ENCODE measurements around the gene MTCL1. TPM values are rescaled to one million over a fixed set of nuclear protein-coding genes. Genes with fewer than 3 reads are reported as not detected.

The MTCL1 gene
- polyA plus RNA-seq, 3 donors = not detected

- Histone ChIP-seq H3K9ac (ENCODE audit: insufficient read depth, low read length, poor library complexity, severe bottlenecking) (no peak overlapping the region), H4K20me1 (ENCODE audit: insufficient read depth, low read length) (no peaks in the 10 kb centered on the region), H3K36me3 (replicated peaks in 1 of 2; ENCODE audit: control insufficient read depth in 1 of 2, insufficient read depth in 2 of 2, low read length in 2 of 2) (no peaks in the 10 kb centered on the region), H3K79me2 (ENCODE audit: insufficient read depth, low read length) (no peaks in the 10 kb centered on the region), H2AFZ (ENCODE audit: insufficient read depth, low read depth, low read length, poor library complexity, severe bottlenecking) (no peak overlapping the region), H3K4me2 (replicated peaks; ENCODE audit: extremely low read depth, low read length, poor library complexity, severe bottlenecking) (no peak overlapping the region), H3K27me3 (ENCODE audit: control insufficient read depth in 2 of 2, insufficient read depth in 2 of 2, low read length in 2 of 2) (peaks cover 0 to 4% of the 10 kb centered on the region in 2 donors), H3K9me3 (replicated peaks in 1 of 2; ENCODE audit: control insufficient read depth in 1 of 2, insufficient read depth in 1 of 2, low read length in 2 of 2) (no peaks in the 10 kb centered on the region), H3K27ac (ENCODE audit: low read depth in 1 of 2, low read length in 2 of 2) (no peak overlapping the region), H3K4me3 (replicated peaks in 1 of 3; ENCODE audit: low read depth in 2 of 3, low read length in 3 of 3) (no peak overlapping the region), H3K4me1 (ENCODE audit: control insufficient read depth in 1 of 2, insufficient read depth in 2 of 2, low read length in 2 of 2) (peaks cover 0 to 3% of the 10 kb centered on the region in 2 donors)
- Mint-ChIP-seq H3K36me3 (no peaks in the 10 kb centered on the region), H3K9me3 (peaks cover 0 to 2% (median 0%) of the 10 kb centered on the region in 7 donors), H3K4me1 (peaks cover 8% of the 10 kb centered on the region), H3K27ac (no peak overlapping the region), H3K4me3 (no peak overlapping the region), H3K27me3 (ENCODE audit: low read depth in 3 of 3) (peaks cover 8 to 14% (median 12%) of the 10 kb centered on the region in 3 donors)
- DNase-seq = no peak
- TF ChIP-seq CTCF (IDR thresholded peaks at IDR 0.05) = no peak
- WGBS (ENCODE audit: insufficient coverage) = 87% methylated on average over 10 of the region's 20 CpGs
- intact Hi-C loops (cut with micrococcal nuclease) = no loop called here
These were observed 42.6 kb upstream of the MTCL1 start for GRCh38 chr18:8662560-8663255.

- Histone ChIP-seq H3K27ac (ENCODE audit: low read depth in 1 of 2, low read length in 2 of 2) (no peak overlapping the region), H3K4me1 (ENCODE audit: control insufficient read depth in 1 of 2, insufficient read depth in 2 of 2, low read length in 2 of 2) (no peaks in the 10 kb centered on the region), H3K4me2 (replicated peaks; ENCODE audit: extremely low read depth, low read length, poor library complexity, severe bottlenecking) (no peak overlapping the region), H3K79me2 (ENCODE audit: insufficient read depth, low read length) (no peaks in the 10 kb centered on the region), H3K9ac (ENCODE audit: insufficient read depth, low read length, poor library complexity, severe bottlenecking) (no peak overlapping the region), H4K20me1 (ENCODE audit: insufficient read depth, low read length) (no peaks in the 10 kb centered on the region), H3K4me3 (replicated peaks in 1 of 3; ENCODE audit: low read depth in 2 of 3, low read length in 3 of 3) (no peak overlapping the region), H3K27me3 (ENCODE audit: control insufficient read depth in 2 of 2, insufficient read depth in 2 of 2, low read length in 2 of 2) (no peaks in the 10 kb centered on the region), H3K36me3 (replicated peaks in 1 of 2; ENCODE audit: control insufficient read depth in 1 of 2, insufficient read depth in 2 of 2, low read length in 2 of 2) (no peaks in the 10 kb centered on the region), H2AFZ (ENCODE audit: insufficient read depth, low read depth, low read length, poor library complexity, severe bottlenecking) (no peak overlapping the region), H3K9me3 (replicated peaks in 1 of 2; ENCODE audit: control insufficient read depth in 1 of 2, insufficient read depth in 1 of 2, low read length in 2 of 2) (no peaks in the 10 kb centered on the region)
- no peak for TF ChIP-seq CTCF (IDR thresholded peaks at IDR 0.05)
- Mint-ChIP-seq H3K27ac (no peak overlapping the region), H3K36me3 (no peaks in the 10 kb centered on the region), H3K4me1 (no peaks in the 10 kb centered on the region), H3K9me3 (peaks cover 0 to 2% (median 0%) of the 10 kb centered on the region in 7 donors), H3K4me3 (no peak overlapping the region), H3K27me3 (ENCODE audit: low read depth in 3 of 3) (peaks cover 0 to 4% (median 3%) of the 10 kb centered on the region in 3 donors)
- DNase-seq = no peak
- 100% methylated on average over 2 of the region's 3 CpGs for WGBS (ENCODE audit: insufficient coverage)
- intact Hi-C loops (cut with micrococcal nuclease) = no loop called here
These were observed 37.5 kb upstream of the MTCL1 start for GRCh38 chr18:8667846-8668245.
